Thyroid gland (tissue), 4 donors: ENCODE data around the gene FAM53A. TPM values are rescaled to one million over a fixed set of nuclear protein-coding genes. Genes with fewer than 3 reads are reported as not detected.
A peak's percentile ranks its signal among the peaks of the same experiment; 100 is the strongest.

Source experiments
- DNase-seq, 2 donors: peaks; one replicate each; pipeline ENCODE4 v3.0.0-alpha.2; 2019
- H3K27ac ChIP-seq, 3 donors: fragments of 200-600 bp; sonication (generic); 1 replicate in 2 of 3; 2 replicates in 1 of 3; pipeline ENCODE4 v1.5.1; 2016 to 2019; ENCODE audit warnings: mild to moderate bottlenecking in 1 of 3, moderate library complexity in 1 of 3
- H3K27me3 ChIP-seq: fragments of 200-600 bp; sonication (generic); one replicate; pipeline ENCODE4 v1.5.1; 2019
- H3K36me3 ChIP-seq, 2 donors: fragments of 200-600 bp; sonication (generic); one replicate each; pipeline ENCODE4 v1.5.1; 2016 to 2019
- H3K4me1 ChIP-seq, 2 donors: fragments of 200-600 bp; sonication (generic); one replicate each; pipeline ENCODE4 v1.5.1; 2017 to 2019
- H3K4me3 ChIP-seq, 3 donors: fragments of 200-600 bp; sonication (generic); replicated peaks in 1 of 3; 1 replicate in 2 of 3; 2 replicates in 1 of 3; pipeline ENCODE4 v1.5.1; 2016; ENCODE audit warnings: mild to moderate bottlenecking in 1 of 3
- H3K9me3 ChIP-seq: fragments of 200-600 bp; sonication (generic); one replicate; pipeline ENCODE4 v1.5.1; 2017
- POLR2A ChIP-seq, 2 donors: fragments of 450-650 bp; IDR thresholded peaks; one replicate each; pipeline ENCODE4 v1.6.1; 2017; ENCODE audit warnings: antibody characterized with exemption in 2 of 2, mild to moderate bottlenecking in 2 of 2, moderate library complexity in 1 of 2
- WGBS, 2 donors: methylation state at CpG; one replicate each; pipeline ENCODE4 v1.1.5; 2017; 5-methylcytosine and 5-hydroxymethylcytosine counted together
- intact Hi-C: fragments of 100-400 bp; cut with DNase I; formaldehyde crosslinking; loops from one replicate; pipeline ENCODE4 v1.15.1; 2023
- total RNA-seq, 4 donors: library from RNA; depleted of rRNA; stranded (reverse); fragments of >200 nt; gene quantifications; one replicate each; pipeline ENCODE4 v1.2.3, GENCODE V29; 2016
- TF ChIP-seq, protein P1 (sequence below), 6 experiments: fragments of 200-600 bp in 3 of 6; fragments of 450-650 bp in 3 of 6; sonication (generic) in 3 of 6; IDR thresholded peaks; one replicate each; pipeline ENCODE4 v1.5.1; 2016 to 2019; ENCODE audit warnings: antibody characterized with exemption in 6 of 6, mild to moderate bottlenecking in 2 of 6, inconsistent platforms in 1 of 6, moderate library complexity in 1 of 6

FAM53A gene, protein sequence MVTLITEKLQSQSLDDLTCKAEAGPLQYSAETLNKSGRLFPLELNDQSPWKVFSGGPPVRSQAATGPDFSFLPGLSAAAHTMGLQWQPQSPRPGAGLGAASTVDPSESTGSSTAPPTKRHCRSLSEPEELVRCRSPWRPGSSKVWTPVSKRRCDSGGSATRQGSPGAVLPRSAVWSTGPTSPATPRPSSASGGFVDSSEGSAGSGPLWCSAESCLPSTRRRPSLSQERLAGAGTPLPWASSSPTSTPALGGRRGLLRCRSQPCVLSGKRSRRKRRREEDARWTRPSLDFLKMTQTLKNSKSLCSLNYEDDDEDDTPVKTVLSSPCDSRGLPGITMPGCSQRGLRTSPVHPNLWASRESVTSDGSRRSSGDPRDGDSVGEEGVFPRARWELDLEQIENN
- total RNA-seq = 10 to 100 TPM; 17.5 to 34.9 (median 21.7) TPM

DNA sequence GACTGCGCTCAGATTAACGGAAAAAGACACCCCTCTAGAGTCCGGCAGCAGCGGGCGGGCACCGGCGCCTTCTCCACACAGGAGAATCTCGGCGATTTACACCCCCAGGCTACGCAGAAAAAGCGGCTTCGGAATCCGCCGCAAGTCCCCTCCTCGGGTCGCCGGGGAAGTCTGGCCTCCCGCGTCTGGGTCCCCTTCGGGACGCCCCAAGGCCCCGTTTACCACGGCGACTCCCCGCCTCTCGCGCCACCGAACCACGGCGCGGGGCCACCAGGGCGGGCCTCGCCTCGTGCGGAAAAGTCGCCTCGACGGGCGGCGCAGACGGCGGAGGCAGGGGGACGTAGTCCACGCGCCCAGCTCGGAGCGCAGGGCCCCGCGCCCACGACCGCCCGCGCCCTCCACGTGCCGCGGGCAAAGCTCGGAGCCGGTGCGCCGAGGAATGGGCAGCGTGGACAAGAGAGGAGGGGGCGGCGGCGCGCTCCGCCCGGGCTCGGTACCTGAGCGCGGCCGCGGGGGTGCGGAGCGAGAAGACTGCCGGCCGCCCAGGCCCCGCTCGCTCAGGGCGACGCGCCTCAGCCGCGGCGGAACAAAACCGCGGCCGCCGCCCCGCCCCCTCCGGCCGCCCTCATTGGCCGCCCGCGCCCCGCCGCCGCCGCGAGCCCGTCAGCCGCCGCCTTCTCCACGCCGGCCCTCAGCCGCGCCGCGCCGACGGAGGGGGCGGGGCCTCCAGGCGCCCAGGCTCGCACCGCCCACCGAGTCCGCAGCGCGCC is at the start of gene FAM53A:
Gene FAM53A (minus strand): TSS at position 578 of the 770 bp plus-strand sequence. CDS start 15,572 bp downstream, outside the sequence.
- DNase-seq = peak; percentile 94
- H3K27me3 ChIP-seq = no peaks in the 10 kb centered on the region
- 0 to 1% methylated on average over 1 to 24 of the region's 118 CpGs for WGBS, 2 donors
- no peaks in the 10 kb centered on the region for H3K36me3 ChIP-seq
- peak within 1 kb of the TSS in 2 of 3 donors; percentile 43 to 74 for H3K4me3 ChIP-seq
- peaks cover 0 to 13% of the 10 kb centered on the region in 2 donors for H3K4me1 ChIP-seq
- TF ChIP-seq, protein P1, sequence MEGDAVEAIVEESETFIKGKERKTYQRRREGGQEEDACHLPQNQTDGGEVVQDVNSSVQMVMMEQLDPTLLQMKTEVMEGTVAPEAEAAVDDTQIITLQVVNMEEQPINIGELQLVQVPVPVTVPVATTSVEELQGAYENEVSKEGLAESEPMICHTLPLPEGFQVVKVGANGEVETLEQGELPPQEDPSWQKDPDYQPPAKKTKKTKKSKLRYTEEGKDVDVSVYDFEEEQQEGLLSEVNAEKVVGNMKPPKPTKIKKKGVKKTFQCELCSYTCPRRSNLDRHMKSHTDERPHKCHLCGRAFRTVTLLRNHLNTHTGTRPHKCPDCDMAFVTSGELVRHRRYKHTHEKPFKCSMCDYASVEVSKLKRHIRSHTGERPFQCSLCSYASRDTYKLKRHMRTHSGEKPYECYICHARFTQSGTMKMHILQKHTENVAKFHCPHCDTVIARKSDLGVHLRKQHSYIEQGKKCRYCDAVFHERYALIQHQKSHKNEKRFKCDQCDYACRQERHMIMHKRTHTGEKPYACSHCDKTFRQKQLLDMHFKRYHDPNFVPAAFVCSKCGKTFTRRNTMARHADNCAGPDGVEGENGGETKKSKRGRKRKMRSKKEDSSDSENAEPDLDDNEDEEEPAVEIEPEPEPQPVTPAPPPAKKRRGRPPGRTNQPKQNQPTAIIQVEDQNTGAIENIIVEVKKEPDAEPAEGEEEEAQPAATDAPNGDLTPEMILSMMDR (IDR thresholded peaks at IDR 0.05) = peak in 1 of 6 experiments; percentile 7
- TF ChIP-seq POLR2A (IDR thresholded peaks at IDR 0.05) = peak in 1 of 2 donors; percentile 72
- H3K9me3 ChIP-seq = no peaks in the 10 kb centered on the region
- peak within 1 kb of the TSS; percentile 75 to 92 (median 84) for H3K27ac ChIP-seq
- intact Hi-C loops = no loop called here

DNA sequence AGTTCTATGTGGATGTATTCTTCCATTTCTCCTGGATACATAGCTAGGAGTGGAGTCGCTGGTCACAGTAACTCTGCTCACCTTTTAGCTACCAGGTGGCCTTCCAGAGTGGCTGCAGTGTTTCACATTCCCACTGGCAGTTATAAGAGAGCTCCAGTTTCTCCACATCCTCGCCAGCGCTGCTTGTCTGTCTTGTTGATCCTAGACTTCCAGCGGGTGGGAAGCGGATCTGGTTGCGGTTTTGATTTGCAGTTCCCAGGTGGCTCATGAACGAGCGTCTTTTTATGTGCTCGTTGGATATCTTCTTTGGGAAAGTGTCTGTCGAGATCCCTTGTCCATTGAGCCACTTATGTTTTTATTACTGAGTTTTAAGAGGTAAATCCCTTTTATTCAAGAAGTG is 48.8 kb upstream of the FAM53A start:
- Histone ChIP-seq H3K27ac (no peak overlapping the region), H3K4me3 (no peak overlapping the region), H3K36me3 (no peaks in the 10 kb centered on the region), H3K27me3 (no peaks in the 10 kb centered on the region), H3K9me3 (no peaks in the 10 kb centered on the region), H3K4me1 (peaks cover 6 to 12% of the 10 kb centered on the region in 2 donors)
- DNase-seq = no peak
- TF ChIP-seq, protein P1 (IDR thresholded peaks at IDR 0.05) = no peak
- TF ChIP-seq POLR2A (IDR thresholded peaks at IDR 0.05) = no peak
- intact Hi-C loops = no loop called here
- 89 to 94% methylated on average over 10 of the region's 10 CpGs for WGBS, 2 donors

DNA sequence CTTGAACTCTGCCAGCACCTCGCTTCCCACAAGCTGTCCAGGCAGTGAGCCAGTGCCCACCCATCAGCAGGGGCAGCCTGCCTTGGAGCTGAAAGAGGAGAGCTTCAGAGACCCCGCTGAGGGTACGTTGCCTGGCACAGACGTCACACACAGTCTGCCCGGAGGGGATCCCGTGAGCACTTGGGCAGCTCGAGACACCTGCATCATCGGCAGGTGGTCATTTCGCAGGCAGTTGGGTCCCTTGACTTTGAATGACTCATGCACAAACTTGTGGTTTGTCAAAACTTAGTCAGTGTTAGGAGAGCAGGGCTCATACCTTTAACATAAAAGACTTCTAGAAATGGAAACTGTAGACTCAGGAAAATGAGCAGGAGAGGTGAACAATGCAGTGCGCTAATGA is 47.1 kb upstream of the FAM53A start:
- intact Hi-C loops = no loop called here
- DNase-seq = no peak
- 98 to 100% methylated on average over 5 to 10 of the region's 10 CpGs for WGBS, 2 donors
- no peaks in the 10 kb centered on the region for H3K36me3 ChIP-seq
- no peak overlapping the region for H3K27ac ChIP-seq
- peaks cover 0 to 29% of the 10 kb centered on the region in 2 donors for H3K4me1 ChIP-seq
- H3K27me3 ChIP-seq = no peaks in the 10 kb centered on the region
- no peak for TF ChIP-seq POLR2A (IDR thresholded peaks at IDR 0.05)
- TF ChIP-seq, protein P1 (IDR thresholded peaks at IDR 0.05) = no peak
- no peak overlapping the region for H3K4me3 ChIP-seq
- H3K9me3 ChIP-seq = no peaks in the 10 kb centered on the region

DNA sequence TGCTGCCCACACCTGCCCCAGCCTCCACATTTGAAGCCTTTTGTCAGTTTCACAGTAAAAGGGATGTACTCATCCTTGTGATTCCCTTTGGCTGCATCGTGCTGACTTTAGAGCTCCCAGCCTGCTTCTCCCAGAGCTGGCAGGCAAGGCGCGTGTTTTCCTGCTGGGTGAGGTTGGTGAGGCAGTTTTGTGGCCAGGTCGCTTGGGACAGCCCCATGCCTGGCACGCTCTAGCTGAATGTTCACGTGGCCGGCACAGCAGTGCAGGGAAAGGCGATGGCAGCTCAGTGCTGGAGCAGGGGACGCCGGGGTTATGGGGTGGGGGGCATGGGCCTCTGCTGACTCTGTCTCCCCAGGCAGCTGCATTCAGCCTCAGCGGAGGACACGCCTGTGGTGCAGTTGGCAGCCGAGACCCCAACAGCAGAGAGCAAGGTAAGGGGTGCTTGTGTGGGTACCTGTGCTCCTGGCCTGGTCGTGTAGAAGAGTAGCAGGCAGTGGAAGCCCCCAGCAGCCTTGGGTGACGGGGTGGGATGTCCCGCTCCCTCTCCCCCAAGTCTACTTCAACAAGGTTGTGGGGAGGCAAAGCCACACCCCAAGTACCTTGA is 46.5 kb upstream of the FAM53A start:
- Histone ChIP-seq H3K4me3 (no peak overlapping the region), H3K27me3 (no peaks in the 10 kb centered on the region), H3K36me3 (no peaks in the 10 kb centered on the region), H3K27ac (no peak overlapping the region), H3K4me1 (peaks cover 0 to 31% of the 10 kb centered on the region in 2 donors), H3K9me3 (no peaks in the 10 kb centered on the region)
- 92 to 98% methylated on average over 7 to 13 of the region's 16 CpGs for WGBS, 2 donors
- intact Hi-C loops = no loop called here
- DNase-seq = no peak
- no peak for TF ChIP-seq POLR2A (IDR thresholded peaks at IDR 0.05)
- TF ChIP-seq, protein P1 (IDR thresholded peaks at IDR 0.05) = no peak
